Nephron progenitor cell (in vitro differentiated cells): ENCODE results near the gene SLC17A8.

Experiments used
- DNase-seq: peaks from one replicate; pipeline ENCODE4 v3.0.0; 2021
- H3K27ac Mint-ChIP-seq: 2 replicates; pipeline ENCODE4 v1.8.0; 2021; ENCODE audit warnings: mild to moderate bottlenecking, moderate library complexity, mixed read lengths
- H3K27me3 Mint-ChIP-seq: 2 replicates; pipeline ENCODE4 v1.8.0; 2021; ENCODE audit warnings: mild to moderate bottlenecking, low read depth, mixed read lengths; ENCODE audit not compliant: poor library complexity
- H3K36me3 Mint-ChIP-seq: 2 replicates; pipeline ENCODE4 v1.8.0; 2021; ENCODE audit warnings: low read depth, mixed read lengths
- H3K4me1 Mint-ChIP-seq: 2 replicates; pipeline ENCODE4 v1.8.0; 2021; ENCODE audit warnings: mixed read lengths
- H3K4me3 Mint-ChIP-seq: 2 replicates; pipeline ENCODE4 v1.8.0; 2021; ENCODE audit warnings: mild to moderate bottlenecking, moderate library complexity, mixed read lengths
- H3K9me3 Mint-ChIP-seq: 2 replicates; pipeline ENCODE4 v1.8.0; 2021; ENCODE audit warnings: mild to moderate bottlenecking, moderate library complexity, mixed read lengths
- CTCF ChIP-seq: fragments of 200-600 bp; sonication (generic); IDR thresholded peaks from 2 replicates; pipeline ENCODE4 v1.5.0; 2021; ENCODE audit warnings: antibody characterized with exemption

SLC17A8 gene

GRCh38 chr12:100395811-100396210 is 38.9 kb downstream of the SLC17A8 start:
- H3K4me3 Mint-ChIP-seq = no peak overlapping the region
- peaks cover 3% of the 10 kb centered on the region for H3K4me1 Mint-ChIP-seq
- H3K9me3 Mint-ChIP-seq = no peaks in the 10 kb centered on the region
- H3K27ac Mint-ChIP-seq = no peak overlapping the region
- H3K36me3 Mint-ChIP-seq = no peaks in the 10 kb centered on the region
- DNase-seq = no peak
- peaks cover 3% of the 10 kb centered on the region for H3K27me3 Mint-ChIP-seq
- TF ChIP-seq CTCF = no peak

- H3K4me1 Mint-ChIP-seq = peaks cover 8% of the 10 kb centered on the region
- no peak overlapping the region for H3K4me3 Mint-ChIP-seq
- DNase-seq = no peak
- H3K36me3 Mint-ChIP-seq = no peaks in the 10 kb centered on the region
- H3K27me3 Mint-ChIP-seq = peaks cover 4% of the 10 kb centered on the region
- no peak overlapping the region for H3K27ac Mint-ChIP-seq
- no peaks in the 10 kb centered on the region for H3K9me3 Mint-ChIP-seq
- no peak for TF ChIP-seq CTCF
Observed at GRCh38 chr12:100398307-100398706, 41.4 kb downstream of the SLC17A8 start.

DNA sequence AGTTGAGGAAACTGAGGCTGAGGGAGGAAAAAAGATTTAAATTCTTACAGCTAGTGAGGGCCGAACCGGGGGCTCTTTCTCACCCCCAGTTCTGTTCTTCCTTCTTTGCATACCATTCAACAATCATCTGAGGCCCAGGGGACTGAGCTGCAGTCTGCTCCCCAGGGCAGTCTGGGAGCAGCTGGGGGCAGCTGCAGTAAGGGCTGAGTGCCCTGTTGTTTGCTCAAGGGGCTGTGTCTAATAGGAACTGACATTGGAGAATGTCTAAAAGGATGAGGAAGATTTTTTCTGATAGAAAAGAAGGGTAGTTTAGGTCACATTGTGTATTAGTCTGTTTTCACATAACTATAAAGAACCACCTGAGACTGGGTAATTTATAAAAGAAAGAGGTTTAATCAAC is 42.2 kb downstream of the SLC17A8 start:
- no peak for TF ChIP-seq CTCF
- no peak overlapping the region for H3K4me3 Mint-ChIP-seq

DNA sequence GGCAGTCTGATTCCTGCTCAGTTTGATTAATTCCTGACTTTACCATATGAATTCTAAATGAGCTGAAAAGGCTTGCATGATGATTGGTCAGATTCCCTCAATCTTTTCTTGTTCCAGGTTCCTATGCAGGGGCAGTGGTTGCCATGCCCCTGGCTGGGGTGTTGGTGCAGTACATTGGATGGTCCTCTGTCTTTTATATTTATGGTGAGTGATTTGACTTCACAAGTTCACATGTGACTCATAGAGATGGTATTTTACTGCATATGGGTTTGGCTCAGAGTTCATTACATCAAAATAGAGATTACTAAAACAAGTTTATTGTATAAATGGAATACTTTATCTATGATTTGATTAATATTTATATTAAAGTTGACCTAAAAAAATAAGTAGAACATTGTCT is 44.8 kb downstream of the SLC17A8 start:
- TF ChIP-seq CTCF = no peak
- Mint-ChIP-seq H3K9me3 (no peaks in the 10 kb centered on the region), H3K4me1 (peaks cover 8% of the 10 kb centered on the region), H3K36me3 (no peaks in the 10 kb centered on the region), H3K27me3 (peaks cover 9% of the 10 kb centered on the region), H3K4me3 (no peak overlapping the region), H3K27ac (no peak overlapping the region)
- DNase-seq = no peak

More for the DNA sequence above, 42.2 kb downstream of the SLC17A8 start:
- H3K4me1 Mint-ChIP-seq = peaks cover 8% of the 10 kb centered on the region
- H3K9me3 Mint-ChIP-seq = no peaks in the 10 kb centered on the region
- H3K27me3 Mint-ChIP-seq = peaks cover 5% of the 10 kb centered on the region
- H3K36me3 Mint-ChIP-seq = no peaks in the 10 kb centered on the region
- no peak for DNase-seq
- no peak overlapping the region for H3K27ac Mint-ChIP-seq

DNA sequence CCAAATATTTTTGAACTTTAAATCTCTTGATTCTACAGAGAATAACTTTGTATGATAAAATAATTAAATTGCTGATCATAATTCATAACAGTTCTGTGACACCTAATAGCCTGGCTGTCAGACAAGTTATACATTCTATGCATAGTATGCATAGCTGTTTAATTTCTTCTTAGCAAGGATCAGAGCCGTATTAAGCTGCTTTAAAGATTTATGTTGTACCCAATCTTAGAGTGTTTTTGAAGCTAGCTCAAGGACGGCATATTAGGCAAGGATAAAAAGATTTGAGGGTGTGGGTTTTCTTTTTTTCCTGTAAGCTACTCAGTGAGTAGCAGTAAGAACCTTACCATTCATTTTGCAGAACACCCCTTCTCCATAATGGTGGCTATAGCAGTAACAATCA is 45.9 kb downstream of the SLC17A8 start:
- TF ChIP-seq CTCF = no peak
- Mint-ChIP-seq H3K27ac (no peak overlapping the region), H3K9me3 (no peaks in the 10 kb centered on the region), H3K4me1 (peaks cover 8% of the 10 kb centered on the region), H3K36me3 (no peaks in the 10 kb centered on the region), H3K27me3 (peaks cover 12% of the 10 kb centered on the region), H3K4me3 (no peak overlapping the region)
- no peak for DNase-seq

DNA sequence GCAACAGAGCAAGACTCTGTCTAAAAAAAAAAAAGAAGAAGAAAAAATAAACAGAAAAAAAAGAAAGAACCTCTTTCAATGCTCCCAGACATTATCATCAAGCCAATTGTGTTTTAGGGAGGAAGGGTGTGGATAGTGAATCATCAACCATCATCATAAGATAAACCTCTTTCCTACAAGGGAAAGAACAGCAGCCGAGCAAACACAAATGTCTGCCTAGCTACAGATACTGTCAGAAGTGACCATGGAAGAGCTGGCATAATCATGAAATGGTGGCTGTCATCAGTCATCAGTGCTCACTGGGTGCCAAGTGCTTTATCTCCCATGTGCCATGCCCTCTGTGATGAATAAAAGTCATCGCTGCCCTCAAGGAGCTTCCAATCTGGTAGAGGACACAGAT is 46.6 kb downstream of the SLC17A8 start:
- Mint-ChIP-seq H3K36me3 (no peaks in the 10 kb centered on the region), H3K4me3 (no peak overlapping the region), H3K27ac (no peak overlapping the region), H3K4me1 (peaks cover 8% of the 10 kb centered on the region), H3K27me3 (peaks cover 12% of the 10 kb centered on the region), H3K9me3 (no peaks in the 10 kb centered on the region)
- DNase-seq = no peak
- TF ChIP-seq CTCF = no peak
